Vagina (tissue), 2 donors: ENCODE data around the gene ATP5F1E. TPM values are rescaled to one million over a fixed set of nuclear protein-coding genes. Genes with fewer than 3 reads are reported as not detected.

Experiments
- DNase-seq, 2 donors: peaks; one replicate each; pipeline ENCODE4 v3.0.0-alpha.2; 2017; ENCODE audit errors: extremely low spot score in 2 of 2
- H3K27ac ChIP-seq: fragments of 200-600 bp; sonication (generic); one replicate; pipeline ENCODE4 v1.5.1; 2019
- H3K27me3 ChIP-seq: fragments of 200-600 bp; sonication (generic); one replicate; pipeline ENCODE4 v1.5.1; 2019
- H3K36me3 ChIP-seq, 2 donors: fragments of 200-600 bp; sonication (generic); one replicate each; pipeline ENCODE4 v1.5.1; 2017 to 2019
- H3K4me1 ChIP-seq: fragments of 200-600 bp; sonication (generic); one replicate; pipeline ENCODE4 v1.5.1; 2019
- H3K4me3 ChIP-seq, 2 donors: fragments of 200-600 bp; sonication (generic); 1 replicate in 1 of 2; 2 replicates in 1 of 2; pipeline ENCODE4 v1.5.1; 2016 to 2019
- H3K9me3 ChIP-seq: fragments of 200-600 bp; sonication (generic); one replicate; pipeline ENCODE4 v1.5.1; 2019
- POLR2A ChIP-seq, 2 donors: fragments of 450-650 bp; IDR thresholded peaks; one replicate each; pipeline ENCODE4 v1.6.1; 2017; ENCODE audit warnings: antibody characterized with exemption in 2 of 2, mild to moderate bottlenecking in 2 of 2, moderate library complexity in 2 of 2
- POLR2AphosphoS5 ChIP-seq, 2 donors: sonication (generic); formaldehyde crosslinking; IDR thresholded peaks; one replicate each; pipeline ENCODE4 v1.9.0; 2017; ENCODE audit warnings: antibody characterized with exemption in 2 of 2, mild to moderate bottlenecking in 2 of 2, low read depth in 1 of 2; ENCODE audit not compliant: insufficient read depth in 1 of 2
- intact Hi-C: fragments of 100-400 bp; cut with DNase I; formaldehyde crosslinking; loops from one replicate; pipeline ENCODE4 v1.15.1; 2023
- total RNA-seq: library from RNA; depleted of rRNA; stranded (reverse); fragments of >200 nt; gene quantifications from one replicate; pipeline ENCODE4 v1.2.3, GENCODE V29; 2016
- TF ChIP-seq, protein P1 (sequence below), 3 experiments: fragments of 450-650 bp in 2 of 3; fragments of 200-600 bp in 1 of 3; sonication (generic) in 1 of 3; IDR thresholded peaks; one replicate each; pipeline ENCODE4 v1.5.1; 2017 to 2019; ENCODE audit warnings: antibody characterized with exemption in 3 of 3, mild to moderate bottlenecking in 2 of 3, moderate library complexity in 2 of 3

ATP5F1E gene
- total RNA-seq, 1 donor from 2014 or later, result 22.8 TPM

- H3K4me3 ChIP-seq, result no peak overlapping the region
- H3K36me3 ChIP-seq, result no peaks in the 10 kb centered on the region
- TF ChIP-seq POLR2A (IDR thresholded peaks at IDR 0.05) (no peak), POLR2AphosphoS5 (IDR thresholded peaks at IDR 0.05; ENCODE audit: insufficient read depth in 1 of 2, low read depth in 1 of 2) (no peak)
- TF ChIP-seq, protein P1, sequence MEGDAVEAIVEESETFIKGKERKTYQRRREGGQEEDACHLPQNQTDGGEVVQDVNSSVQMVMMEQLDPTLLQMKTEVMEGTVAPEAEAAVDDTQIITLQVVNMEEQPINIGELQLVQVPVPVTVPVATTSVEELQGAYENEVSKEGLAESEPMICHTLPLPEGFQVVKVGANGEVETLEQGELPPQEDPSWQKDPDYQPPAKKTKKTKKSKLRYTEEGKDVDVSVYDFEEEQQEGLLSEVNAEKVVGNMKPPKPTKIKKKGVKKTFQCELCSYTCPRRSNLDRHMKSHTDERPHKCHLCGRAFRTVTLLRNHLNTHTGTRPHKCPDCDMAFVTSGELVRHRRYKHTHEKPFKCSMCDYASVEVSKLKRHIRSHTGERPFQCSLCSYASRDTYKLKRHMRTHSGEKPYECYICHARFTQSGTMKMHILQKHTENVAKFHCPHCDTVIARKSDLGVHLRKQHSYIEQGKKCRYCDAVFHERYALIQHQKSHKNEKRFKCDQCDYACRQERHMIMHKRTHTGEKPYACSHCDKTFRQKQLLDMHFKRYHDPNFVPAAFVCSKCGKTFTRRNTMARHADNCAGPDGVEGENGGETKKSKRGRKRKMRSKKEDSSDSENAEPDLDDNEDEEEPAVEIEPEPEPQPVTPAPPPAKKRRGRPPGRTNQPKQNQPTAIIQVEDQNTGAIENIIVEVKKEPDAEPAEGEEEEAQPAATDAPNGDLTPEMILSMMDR (IDR thresholded peaks at IDR 0.05), result no peak
- no peaks in the 10 kb centered on the region for H3K27me3 ChIP-seq
- H3K4me1 ChIP-seq, result no peaks in the 10 kb centered on the region
- intact Hi-C loops, result no loop called here
- no peaks in the 10 kb centered on the region for H3K9me3 ChIP-seq
- no peak for DNase-seq
- H3K27ac ChIP-seq, result no peak overlapping the region
Measured at GRCh38 chr20:59074456-59074855, 42.3 kb upstream of the ATP5F1E start.

DNA sequence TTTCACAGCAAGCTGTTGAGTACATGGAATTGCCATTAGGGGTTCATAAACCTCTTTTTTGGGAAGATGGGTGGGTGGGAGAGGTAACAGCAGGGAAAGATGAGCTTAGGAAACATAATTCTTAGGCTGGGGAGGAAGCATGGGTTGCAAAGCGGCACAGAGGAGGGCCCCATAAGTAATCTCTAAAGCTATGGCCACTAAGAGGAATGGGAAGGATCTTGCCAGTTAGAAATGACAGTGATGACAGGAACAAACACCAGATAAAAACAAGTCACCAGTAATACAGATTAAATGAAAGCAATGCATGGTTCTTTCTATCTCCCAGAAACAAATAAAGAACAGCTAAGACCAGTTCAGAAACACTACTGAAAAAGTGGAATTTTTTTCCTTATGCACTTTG lies 41.4 kb upstream of the ATP5F1E start:
- TF ChIP-seq POLR2AphosphoS5 (IDR thresholded peaks at IDR 0.05; ENCODE audit: insufficient read depth in 1 of 2, low read depth in 1 of 2) (no peak), POLR2A (IDR thresholded peaks at IDR 0.05) (no peak)
- TF ChIP-seq, protein P1 (IDR thresholded peaks at IDR 0.05), result no peak
- H3K4me3 ChIP-seq, result no peak overlapping the region
- intact Hi-C loops, result no loop called here
- H3K9me3 ChIP-seq, result no peaks in the 10 kb centered on the region
- H3K27ac ChIP-seq, result no peak overlapping the region
- H3K36me3 ChIP-seq, result no peaks in the 10 kb centered on the region
- DNase-seq, result no peak
- no peaks in the 10 kb centered on the region for H3K4me1 ChIP-seq
- H3K27me3 ChIP-seq, result no peaks in the 10 kb centered on the region

DNA sequence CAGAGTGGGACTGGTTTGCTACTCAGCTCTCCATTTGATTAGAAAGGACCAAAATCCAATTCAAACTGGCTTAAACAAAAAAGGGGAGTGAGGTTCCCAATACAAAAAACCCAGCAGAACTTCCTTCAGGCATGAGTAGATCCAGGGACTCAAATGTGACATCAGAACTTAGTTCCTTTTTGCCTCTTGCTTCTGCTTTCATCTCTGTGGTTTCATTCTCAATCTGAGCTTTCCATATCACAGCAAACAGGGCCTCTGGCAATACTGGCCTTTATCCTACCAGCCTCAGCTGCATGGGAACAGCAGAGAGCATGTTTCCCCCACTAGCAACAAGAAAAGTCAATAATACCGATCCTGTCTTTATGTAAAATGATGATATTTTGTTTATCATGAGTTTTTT lies 39.1 kb upstream of the ATP5F1E start:
- DNase-seq, result no peak
- TF ChIP-seq POLR2A (IDR thresholded peaks at IDR 0.05), result no peak
- TF ChIP-seq, protein P1 (IDR thresholded peaks at IDR 0.05), result no peak
- no peak for TF ChIP-seq POLR2AphosphoS5 (IDR thresholded peaks at IDR 0.05; ENCODE audit: insufficient read depth in 1 of 2, low read depth in 1 of 2)
- intact Hi-C loops, result no loop called here
- Histone ChIP-seq H3K36me3 (no peaks in the 10 kb centered on the region), H3K4me3 (no peak overlapping the region), H3K4me1 (no peaks in the 10 kb centered on the region), H3K27me3 (no peaks in the 10 kb centered on the region), H3K27ac (no peak overlapping the region), H3K9me3 (no peaks in the 10 kb centered on the region)

DNA sequence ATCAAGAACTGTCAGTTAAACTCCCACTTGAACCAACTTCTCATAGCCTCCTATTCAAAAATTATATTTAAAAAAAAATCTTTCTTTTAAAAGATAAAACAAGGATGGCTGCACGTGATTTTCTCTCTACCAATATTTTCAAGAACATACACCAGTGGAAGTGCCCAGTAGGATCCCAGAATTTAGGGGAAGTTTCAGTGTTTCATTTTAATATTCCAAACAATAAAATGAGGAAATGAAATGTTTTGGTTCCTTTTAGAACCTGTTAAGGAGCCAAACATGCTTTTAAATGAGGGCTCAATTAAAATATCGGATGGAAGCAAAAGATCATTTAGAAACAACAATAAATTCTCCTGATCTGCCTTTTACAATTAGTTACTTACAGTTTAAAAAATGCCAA lies 36.9 kb upstream of the ATP5F1E start:
- intact Hi-C loops, result no loop called here
- Histone ChIP-seq H3K4me1 (peaks cover 2% of the 10 kb centered on the region), H3K36me3 (no peaks in the 10 kb centered on the region), H3K4me3 (no peak overlapping the region), H3K27me3 (no peaks in the 10 kb centered on the region), H3K9me3 (no peaks in the 10 kb centered on the region), H3K27ac (no peak overlapping the region)
- TF ChIP-seq, protein P1 (IDR thresholded peaks at IDR 0.05), result no peak
- TF ChIP-seq POLR2AphosphoS5 (IDR thresholded peaks at IDR 0.05; ENCODE audit: insufficient read depth in 1 of 2, low read depth in 1 of 2), result no peak
- no peak for TF ChIP-seq POLR2A (IDR thresholded peaks at IDR 0.05)
- DNase-seq, result no peak

DNA sequence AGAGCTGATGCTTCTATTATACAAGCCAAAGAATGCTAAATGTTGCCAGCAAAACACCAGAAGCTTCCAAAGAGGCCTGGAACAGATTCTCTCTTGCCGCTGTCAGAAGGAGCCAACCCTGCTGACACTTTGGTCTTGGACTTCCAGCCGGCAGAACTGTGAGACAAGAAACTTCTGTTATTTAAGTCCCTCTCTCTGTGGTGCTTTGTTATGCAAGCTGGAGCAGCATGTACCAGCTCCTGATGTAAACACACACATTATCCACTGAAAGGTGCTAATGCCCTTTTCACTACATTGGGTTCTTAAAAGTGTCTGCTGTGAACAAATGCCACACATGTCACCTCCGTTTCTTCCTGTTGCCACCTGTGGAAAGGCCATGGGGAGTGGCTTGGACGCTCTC lies 36.4 kb upstream of the ATP5F1E start:
- intact Hi-C loops, result no loop called here
- H3K36me3 ChIP-seq, result no peaks in the 10 kb centered on the region
- no peaks in the 10 kb centered on the region for H3K27me3 ChIP-seq
- TF ChIP-seq POLR2A (IDR thresholded peaks at IDR 0.05), result no peak
- TF ChIP-seq, protein P1 (IDR thresholded peaks at IDR 0.05), result no peak
- no peak for TF ChIP-seq POLR2AphosphoS5 (IDR thresholded peaks at IDR 0.05; ENCODE audit: insufficient read depth in 1 of 2, low read depth in 1 of 2)
- no peak overlapping the region for H3K4me3 ChIP-seq
- peaks cover 7% of the 10 kb centered on the region for H3K4me1 ChIP-seq
- no peak overlapping the region for H3K27ac ChIP-seq
- no peak for DNase-seq
- H3K9me3 ChIP-seq, result no peaks in the 10 kb centered on the region
